DMS79 (cell line): ENCODE measurements around the gene MTRF1L.
"Not testable (repeated sequence)": the region's sequence is repeated elsewhere in the genome, so short reads cannot be mapped to it uniquely, and the experiment has no call there.

ENCODE experiments used
- DNase-seq: peaks from one replicate; lab custom pipeline; 2025; lab: John Stamatoyannopoulos, UW

Gene MTRF1L

GRCh38 chr6:153001767-153002612 is 519 bp downstream of the MTRF1L start:
- no peak for DNase-seq

- DNase-seq: not testable (repeated sequence)
Measured at GRCh38 chr6:153000790-153001189, 1.7 kb downstream of the MTRF1L start.

GRCh38 chr6:153000243-153000642 is 2.3 kb downstream of the MTRF1L start:
- DNase-seq: no peak

GRCh38 chr6:152999538-152999937 is 3.0 kb downstream of the MTRF1L start:
- DNase-seq: not testable (repeated sequence)

- no peak for DNase-seq
Measured at GRCh38 chr6:152993847-152994246, 8.7 kb downstream of the MTRF1L start.

GRCh38 chr6:152993431-152993830 is 9.1 kb downstream of the MTRF1L start:
- no peak for DNase-seq

GRCh38 chr6:152986978-152987377 is 15.5 kb downstream of the MTRF1L start:
- DNase-seq: no peak

GRCh38 chr6:152985300-152985699 is 17.2 kb downstream of the MTRF1L start:
- DNase-seq: not testable (repeated sequence)

GRCh38 chr6:152984513-152984872 is 18.0 kb downstream of the MTRF1L start:
- DNase-seq: peak; percentile 23

GRCh38 chr6:152983637-152984512 is 18.6 kb downstream of the MTRF1L start:
- DNase-seq: peak; percentile 94

GRCh38 chr6:152982904-152983636 is 19.4 kb downstream of the MTRF1L start, which contains the start of gene FBXO5:
Gene FBXO5, minus strand, starts transcription at chr6:152983041. Its CDS starts 82 bp downstream, at chr6:152982959.
- peak; percentile 90 for DNase-seq

GRCh38 chr6:152981989-152982903 is 20.3 kb downstream of the MTRF1L start:
- no peak for DNase-seq

GRCh38 chr6:152981219-152981618 is 21.3 kb downstream of the MTRF1L start:
- no peak for DNase-seq

GRCh38 chr6:152980656-152981055 is 21.9 kb downstream of the MTRF1L start:
- no peak for DNase-seq

GRCh38 chr6:152979116-152979515 is 23.4 kb downstream of the MTRF1L start:
- no peak for DNase-seq

- no peak for DNase-seq
Measured at GRCh38 chr6:152978058-152978457, 24.5 kb downstream of the MTRF1L start.

- no peak for DNase-seq
Measured at GRCh38 chr6:152977556-152977955, 25.0 kb downstream of the MTRF1L start.

- DNase-seq: no peak
Measured at GRCh38 chr6:152976749-152977148, 25.8 kb downstream of the MTRF1L start.

- no peak for DNase-seq
Measured at GRCh38 chr6:152975204-152975915, 27.1 kb downstream of the MTRF1L start.

- DNase-seq: no peak
Measured at GRCh38 chr6:152973916-152974315, 28.6 kb downstream of the MTRF1L start.
